HG03025 (cell line): ENCODE data around the gene CD93.

Source experiments
- ATAC-seq: cut with Tn5 transposase; IDR thresholded peaks from one replicate; pipeline ENCODE4 v1.9.1; 2021; ENCODE audit warnings: mild to moderate bottlenecking, moderate library complexity; ENCODE audit not compliant: unreplicated experiment, low FRiP score

The CD93 gene

DNA sequence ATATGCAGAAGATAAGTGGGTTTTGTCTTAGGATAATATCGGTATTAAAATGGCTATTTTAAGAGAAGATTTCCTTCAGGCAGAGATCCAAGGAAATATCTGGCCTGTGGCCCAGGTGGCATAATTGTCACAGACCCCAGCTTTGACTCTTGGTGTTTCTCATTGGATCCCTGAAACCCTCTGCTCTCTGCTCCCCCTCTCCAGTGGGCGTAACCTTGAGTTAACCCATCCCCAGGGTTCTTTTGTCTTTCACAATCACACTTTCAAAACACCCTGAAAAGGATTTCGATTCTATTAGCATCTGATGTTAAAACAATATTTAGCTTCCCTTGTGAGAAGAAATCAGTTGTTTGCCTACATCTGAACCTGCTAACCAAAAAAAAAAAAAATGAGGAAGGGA lies 43.9 kb downstream of the CD93 start:
- no peak for ATAC-seq

GRCh38 chr20:23039885-23040508 lies 46.1 kb downstream of the CD93 start:
- ATAC-seq, result no peak

GRCh38 chr20:23039136-23039875 lies 46.8 kb downstream of the CD93 start:
- no peak for ATAC-seq

- no peak for ATAC-seq
Measured at GRCh38 chr20:23037017-23037481, 49.1 kb downstream of the CD93 start.

DNA sequence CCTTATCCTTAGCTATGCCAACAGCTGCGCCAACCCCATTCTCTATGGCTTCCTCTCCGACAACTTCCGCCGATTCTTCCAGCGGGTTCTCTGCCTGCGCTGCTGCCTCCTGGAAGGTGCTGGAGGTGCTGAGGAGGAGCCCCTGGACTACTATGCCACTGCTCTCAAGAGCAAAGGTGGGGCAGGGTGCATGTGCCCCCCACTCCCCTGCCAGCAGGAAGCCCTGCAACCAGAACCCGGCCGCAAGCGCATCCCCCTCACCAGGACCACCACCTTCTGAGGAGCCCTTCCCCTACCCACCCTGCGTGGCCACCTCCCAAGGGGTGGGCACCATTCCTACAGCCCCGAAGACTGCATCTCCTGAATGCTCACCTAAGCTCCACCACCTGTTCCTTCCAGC lies 49.8 kb downstream of the CD93 start:
- ATAC-seq, result no peak

DNA sequence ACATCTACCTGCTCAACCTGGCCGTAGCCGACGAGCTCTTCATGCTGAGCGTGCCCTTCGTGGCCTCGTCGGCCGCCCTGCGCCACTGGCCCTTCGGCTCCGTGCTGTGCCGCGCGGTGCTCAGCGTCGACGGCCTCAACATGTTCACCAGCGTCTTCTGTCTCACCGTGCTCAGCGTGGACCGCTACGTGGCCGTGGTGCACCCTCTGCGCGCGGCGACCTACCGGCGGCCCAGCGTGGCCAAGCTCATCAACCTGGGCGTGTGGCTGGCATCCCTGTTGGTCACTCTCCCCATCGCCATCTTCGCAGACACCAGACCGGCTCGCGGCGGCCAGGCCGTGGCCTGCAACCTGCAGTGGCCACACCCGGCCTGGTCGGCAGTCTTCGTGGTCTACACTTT lies 50.4 kb downstream of the CD93 start:
- no peak for ATAC-seq

- no peak for ATAC-seq
Measured at GRCh38 chr20:23034721-23035671, 51.1 kb downstream of the CD93 start, which contains the start of gene SSTR4. Gene SSTR4, plus strand, starts transcription at chr20:23035312. Its CDS starts 172 bp downstream, at chr20:23035484.

DNA sequence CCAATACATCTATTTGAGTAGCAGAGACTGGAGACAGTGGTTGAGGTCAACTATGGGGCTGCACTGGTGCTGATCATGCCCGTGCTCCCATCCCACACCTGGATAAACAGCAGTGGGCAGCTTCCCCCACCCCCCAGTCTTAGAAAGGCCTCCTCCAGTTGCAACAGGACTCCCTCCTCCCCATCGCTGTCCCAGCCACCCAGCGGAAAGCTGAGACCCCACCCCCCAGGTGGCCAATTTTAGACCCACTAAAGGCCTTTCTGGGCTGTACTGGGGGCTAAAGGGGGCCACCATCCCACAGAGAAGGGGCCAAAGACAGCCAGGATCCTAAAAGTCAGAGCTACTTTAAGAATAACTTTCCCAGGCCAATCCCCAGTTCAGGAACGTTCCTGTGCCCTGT lies 52.2 kb downstream of the CD93 start:
- no peak for ATAC-seq

DNA sequence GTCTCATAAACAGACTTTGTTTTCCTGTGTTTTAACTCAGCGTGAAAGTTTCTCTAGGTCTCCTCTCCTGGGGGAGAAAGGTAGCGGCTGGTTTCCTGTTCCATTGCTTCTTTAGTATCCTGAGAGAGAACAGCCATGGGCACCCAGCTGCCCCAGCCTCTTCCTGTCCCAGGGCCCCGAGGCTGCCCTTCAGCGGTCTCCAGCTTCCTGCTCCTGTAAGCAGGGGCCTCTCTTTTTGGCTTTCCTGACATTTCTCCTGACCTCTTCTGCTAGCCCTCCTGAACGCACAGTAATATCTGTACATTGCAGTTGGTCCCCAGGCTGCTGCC lies 53.4 kb downstream of the CD93 start:
- no peak for ATAC-seq

GRCh38 chr20:23032056-23032749 lies 53.9 kb downstream of the CD93 start:
- no peak for ATAC-seq

GRCh38 chr20:23031346-23031745 lies 54.8 kb downstream of the CD93 start:
- no peak for ATAC-seq
